Activated T-cell treated with anti-CD3 and anti-CD28 coated beads for 48 hours (primary cell): Measurements from ENCODE around the gene CRYBA4.

Experiments
- DNase-seq: peaks from one replicate; pipeline ENCODE4 v3.0.0-alpha.2; 2020; ENCODE audit warnings: low read depth

The CRYBA4 gene

DNA sequence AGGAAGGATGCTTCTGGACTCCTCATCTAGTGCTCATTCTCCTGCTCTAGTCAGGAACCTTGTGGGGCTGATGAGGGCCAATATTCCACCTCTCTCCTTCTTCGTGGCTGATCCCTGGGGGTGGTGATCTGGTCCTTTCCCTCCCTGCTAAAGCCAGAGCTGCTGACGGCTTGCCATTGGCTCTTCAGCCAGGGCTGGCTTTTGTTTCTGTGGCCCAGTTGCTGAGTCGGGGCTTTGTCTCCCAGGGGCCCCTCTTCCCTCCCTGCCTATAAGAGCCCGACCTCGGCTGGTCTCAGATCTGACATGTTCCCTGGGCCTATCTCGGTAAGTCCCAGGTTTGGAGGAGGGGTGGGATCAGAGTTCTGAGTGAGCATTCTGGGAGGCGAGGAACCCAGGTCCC lies at the start of gene CRYBA4:
TSS of gene CRYBA4 (plus strand) at position 301 of the 400 bp plus-strand sequence. CDS start 634 bp downstream, outside the sequence.
- no peak for DNase-seq

DNA sequence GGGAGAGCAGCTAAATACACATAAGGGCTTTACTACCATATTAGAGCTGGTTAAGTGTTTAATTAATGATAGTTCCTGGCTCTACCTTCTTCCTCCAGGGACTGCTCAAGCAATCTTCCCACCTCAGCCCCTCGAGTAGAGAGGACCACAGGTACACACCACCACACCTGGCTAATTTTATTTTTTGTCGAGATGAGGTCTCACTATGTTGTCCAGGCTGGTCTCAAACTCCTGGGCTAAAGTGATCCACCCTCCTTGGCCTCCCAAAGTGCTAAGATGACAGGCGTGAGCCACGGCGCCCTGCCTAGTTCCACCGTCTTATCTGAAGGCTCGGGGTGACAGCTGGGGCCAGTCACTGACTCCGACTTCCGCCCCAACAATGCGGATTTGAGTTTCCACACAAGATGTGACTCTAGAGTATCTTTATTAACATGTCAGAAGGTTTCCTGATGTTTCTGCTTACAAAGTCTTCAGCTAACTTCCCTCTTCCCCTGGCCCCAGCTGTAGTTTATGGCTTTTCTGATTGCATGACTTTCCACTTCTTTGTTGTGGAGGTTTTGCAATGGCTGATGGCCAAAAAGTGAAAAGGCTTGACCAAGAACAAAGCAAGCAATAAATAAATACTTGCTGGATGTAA lies 48.6 kb upstream of the CRYBA4 start:
- no peak for DNase-seq

DNA sequence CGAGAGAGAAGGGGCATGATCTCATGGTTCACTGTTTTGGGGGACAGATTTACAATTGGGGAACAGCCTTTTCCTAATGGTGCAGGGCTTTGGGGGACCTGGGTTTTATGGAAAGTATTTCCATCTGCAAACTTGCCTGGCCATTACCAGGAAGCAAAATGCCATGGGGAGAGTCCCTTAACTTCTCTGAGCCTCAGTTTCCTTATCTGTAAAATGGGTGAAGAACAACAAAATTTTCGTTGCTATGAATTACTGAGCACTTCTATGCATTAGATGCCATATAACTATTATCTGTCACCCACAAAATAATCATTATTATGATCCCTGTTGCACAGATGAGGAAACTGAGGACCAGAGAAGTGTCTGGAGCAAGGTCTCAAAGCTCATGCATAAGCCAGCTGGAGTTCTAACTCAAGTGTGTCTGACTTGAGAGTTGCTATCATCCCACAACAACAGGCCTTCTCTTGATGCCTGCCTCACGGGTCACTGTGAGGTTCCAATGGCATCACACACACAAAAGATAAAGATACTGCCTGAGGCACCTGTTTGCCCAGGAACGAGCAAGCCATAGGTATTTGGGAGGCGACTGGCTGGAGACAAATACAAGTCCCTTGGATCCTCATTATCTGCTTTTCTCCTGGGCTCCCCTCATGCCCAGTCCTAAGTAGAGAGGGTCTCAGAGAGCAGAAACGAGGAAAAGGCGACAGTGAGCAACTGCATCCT lies 47.6 kb upstream of the CRYBA4 start:
- no peak for DNase-seq

DNA sequence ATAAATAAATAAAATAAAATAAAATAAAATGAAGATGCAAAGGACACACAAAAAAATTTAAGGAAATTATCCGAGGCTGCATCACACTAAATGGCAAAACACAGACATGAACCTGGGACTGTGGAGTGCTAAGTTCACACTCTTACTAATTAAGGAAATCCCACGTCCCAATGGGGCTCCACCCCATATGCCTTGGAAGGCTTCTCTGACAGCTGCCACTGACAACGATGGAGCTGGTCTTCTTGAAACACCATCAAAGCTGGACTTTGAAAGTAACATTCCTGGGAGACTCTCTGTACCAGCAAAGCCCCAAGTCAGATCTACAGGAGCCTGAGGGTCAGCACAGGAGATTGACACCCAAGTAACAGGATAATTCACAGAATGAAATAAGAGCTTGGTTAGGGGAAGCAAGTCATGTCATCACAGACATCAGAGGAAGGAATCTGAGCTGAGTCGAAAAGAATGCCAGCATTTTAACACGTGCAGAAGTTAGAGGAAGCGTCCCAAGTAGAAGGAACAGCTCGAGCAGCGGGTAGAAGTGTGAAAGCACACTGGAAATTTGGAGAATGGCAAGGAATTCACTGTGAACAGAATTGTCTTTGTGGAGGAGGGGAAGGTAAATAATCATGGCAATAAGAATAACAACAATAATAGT lies 45.6 kb upstream of the CRYBA4 start:
- no peak for DNase-seq

DNA sequence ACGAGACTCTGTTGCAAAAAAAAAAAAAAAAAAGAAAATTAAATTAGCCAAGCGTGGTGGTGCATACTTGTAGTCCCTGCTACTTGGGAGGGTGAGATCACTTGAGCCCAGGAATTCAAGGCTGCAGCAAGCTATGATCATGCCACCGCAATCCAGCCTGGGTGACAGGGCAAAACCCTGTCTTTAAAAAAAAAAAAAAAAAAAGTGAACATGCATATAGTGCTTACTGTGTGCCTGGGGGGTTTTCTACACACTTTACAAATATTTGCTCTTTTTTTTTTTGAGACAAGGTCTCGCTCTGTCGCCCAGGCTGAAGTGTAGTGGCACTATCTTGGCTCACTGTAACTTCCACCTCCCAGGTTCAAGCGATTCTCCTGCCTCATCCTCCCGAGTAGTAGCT lies 44.7 kb upstream of the CRYBA4 start:
- no peak for DNase-seq

DNA sequence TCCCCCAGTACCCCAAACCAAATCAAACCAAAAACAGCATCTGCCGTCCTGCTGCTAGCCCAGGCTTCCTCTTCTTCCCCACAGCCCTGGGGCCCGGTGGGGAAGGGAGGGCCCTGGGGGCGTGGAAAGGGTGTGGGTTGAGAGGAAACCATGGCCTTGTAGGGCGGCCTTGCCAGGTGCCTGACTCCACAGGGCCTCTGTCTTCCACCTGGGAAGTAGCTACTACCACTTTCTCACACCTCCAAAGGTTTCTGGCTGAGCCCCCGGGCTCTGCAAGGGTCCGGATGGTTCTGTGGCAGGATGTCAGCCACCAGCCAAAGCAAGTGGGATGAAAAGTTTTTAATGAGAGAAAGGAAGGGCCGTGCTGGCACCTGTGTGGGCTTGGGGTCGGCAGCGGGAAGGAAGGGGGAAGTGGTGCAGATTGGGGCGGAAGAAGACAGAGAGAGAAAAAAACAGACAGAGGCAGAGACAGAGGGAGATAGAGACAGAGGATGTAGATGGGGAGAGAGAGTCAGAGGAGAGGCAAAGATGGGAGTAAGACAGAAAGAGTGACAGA lies 42.4 kb upstream of the CRYBA4 start:
- DNase-seq = peak; percentile 44

DNA sequence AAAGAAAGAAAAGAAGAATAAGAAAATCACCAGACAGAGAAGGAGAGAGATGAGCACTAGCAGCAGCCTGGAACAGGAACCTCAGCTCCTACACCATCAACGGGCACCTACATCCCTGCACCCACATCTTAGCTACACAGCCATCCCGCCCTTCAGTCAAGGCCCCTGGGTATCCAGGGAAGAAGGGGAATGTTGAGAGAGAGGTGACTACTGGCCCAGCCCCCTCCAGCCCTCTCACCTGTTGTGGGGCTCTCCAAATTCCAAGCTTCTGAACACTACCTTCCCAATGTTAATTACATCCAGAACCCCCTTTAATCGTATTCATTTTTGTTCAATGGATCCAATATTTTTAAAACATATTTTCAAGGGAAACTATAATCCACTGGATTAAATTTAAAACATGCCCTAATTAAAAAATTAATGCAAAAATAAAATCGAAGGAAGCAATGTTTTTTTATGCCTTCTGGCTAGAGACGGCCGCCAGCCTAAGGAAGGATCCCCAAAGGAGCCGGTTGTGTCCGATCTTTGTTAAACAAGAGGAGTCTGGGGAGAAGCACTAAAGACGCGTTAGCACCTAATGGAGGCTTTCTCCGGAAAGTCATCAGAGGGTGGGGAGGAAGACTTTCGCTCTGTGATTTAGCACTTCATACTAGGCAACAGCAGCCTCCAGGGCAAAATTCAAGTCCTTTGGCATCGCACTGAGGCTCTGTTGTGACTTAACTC lies 41.4 kb upstream of the CRYBA4 start:
- no peak for DNase-seq

DNA sequence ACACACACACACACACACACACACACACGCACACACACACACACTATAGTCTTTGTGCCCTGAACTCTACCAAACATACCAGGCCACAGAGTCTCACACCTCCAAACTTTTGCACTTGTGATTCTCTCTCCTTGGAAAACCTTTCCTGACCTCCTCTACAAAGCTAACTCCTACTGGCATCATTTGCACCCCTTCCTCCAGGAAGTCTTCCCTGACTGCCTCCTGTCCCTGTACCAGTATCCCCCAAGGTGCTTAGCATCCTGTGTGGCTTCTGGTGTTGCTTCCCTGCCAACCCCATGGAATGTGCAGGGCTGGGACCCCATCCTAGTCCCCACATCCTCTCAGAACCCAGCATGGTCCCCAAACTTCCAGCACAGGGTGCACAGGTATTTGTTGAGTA lies 40.7 kb upstream of the CRYBA4 start:
- no peak for DNase-seq

DNA sequence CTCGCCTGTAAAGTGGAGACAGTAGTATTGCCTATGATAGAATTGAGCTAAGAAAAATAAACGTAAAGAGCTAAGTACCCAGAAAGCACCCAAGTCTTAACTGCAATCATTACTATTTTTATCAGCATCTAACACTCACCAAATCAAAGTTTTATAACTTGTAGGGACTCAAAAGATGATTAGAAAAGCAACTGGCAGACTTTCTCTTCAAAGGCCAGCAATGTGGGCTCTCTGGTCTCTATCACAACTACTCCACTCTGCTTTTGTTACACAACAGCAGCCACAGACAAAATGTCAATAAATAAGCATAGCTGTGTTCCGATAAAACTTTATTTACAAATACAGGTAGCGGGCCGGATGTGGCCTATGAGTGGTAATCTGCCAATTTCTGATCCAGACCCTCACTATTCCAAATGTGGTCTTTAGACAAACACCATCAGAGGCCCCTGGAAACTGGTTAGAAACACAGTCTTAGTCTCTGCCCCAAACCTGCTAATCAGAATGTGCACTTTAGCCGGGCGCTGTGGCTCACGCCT lies 40.1 kb upstream of the CRYBA4 start:
- no peak for DNase-seq

DNA sequence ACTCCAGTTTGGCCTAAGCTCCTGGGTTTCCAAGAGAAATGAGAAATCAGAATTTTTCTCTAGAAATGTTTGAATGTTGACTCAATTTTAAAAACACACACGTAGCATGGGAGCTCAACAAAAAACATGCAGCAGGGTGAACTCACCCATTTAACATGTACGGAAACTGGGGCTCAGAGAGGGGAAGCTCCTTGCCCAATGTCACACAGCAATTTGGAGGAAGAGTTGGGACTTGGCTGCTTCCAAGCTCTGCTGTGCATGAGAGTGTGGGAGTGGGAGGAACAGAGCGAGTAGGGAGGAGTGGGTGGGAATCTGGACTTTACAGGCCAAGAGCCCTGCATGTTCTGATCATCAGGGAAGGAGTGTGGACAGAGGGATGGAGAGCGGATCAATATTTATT lies 37.8 kb upstream of the CRYBA4 start:
- no peak for DNase-seq

DNA sequence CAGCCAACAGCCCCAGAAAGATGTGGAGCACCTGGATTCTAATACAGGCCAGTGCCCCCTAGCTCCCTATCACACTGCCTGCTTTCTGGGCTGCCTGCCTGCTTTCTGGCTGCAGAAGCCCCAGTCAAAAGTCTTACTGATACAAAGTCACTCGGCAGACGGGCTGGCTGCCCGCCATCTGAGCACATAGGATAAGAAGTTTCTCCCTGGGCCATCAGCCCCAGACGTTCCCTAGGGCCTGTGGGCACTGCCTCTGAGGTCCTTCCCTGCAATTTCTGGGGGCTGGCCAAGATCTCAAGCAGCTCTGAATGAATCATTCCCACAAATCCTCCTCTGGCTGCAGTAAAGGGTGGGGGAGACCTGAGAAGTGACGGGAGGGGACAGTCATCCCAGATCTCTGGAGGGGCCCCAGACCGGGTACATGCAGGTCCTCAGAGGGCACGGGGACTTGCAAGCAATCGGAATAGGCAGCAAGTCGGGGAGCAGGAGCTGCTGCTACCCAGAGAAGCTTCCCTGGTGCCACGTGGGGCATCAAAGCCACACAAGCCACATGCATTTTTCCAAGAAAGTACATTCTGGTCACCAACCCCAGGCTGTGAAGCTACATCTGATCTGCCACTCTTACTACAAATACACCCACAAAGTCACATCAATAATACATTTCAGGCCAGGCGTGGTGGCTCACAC lies 36.5 kb upstream of the CRYBA4 start:
- DNase-seq = no peak

DNA sequence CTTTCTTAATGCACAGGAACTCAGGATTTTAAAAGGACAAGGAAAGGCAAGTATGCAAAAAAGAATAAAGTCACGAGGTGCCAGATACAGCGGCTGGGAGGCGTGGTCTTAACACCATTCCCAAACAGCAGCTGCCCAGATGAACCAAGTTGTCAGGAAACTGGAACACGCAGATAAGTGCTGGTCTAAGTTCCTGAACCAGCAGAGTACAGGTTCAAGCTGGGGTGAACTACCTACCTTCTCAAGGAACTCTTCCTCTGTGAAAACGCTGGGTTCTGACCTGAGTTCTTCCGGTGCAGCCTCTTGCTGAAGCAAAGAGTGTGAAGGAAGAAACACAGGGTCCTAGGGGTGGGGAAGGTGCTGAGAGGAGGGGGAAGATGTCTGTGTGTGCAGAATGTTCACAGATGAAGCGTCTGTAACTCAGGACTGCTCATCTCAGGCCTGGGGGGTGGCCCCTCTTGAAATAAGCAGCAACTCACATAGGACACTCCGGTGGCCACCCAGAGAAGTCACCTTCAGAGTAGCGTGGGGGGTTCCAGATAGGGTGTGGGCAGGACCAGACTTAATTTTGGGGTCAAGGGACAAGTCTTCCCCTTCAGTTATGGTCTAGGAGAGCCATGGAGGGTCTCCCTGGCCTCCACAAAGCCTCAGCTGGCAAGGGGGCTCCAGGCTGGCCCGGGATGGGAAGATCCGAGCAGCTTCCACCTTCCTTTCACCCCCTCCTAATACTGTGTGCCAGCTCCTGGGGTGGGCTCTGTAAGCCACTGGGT lies 35.0 kb upstream of the CRYBA4 start:
- DNase-seq = no peak

DNA sequence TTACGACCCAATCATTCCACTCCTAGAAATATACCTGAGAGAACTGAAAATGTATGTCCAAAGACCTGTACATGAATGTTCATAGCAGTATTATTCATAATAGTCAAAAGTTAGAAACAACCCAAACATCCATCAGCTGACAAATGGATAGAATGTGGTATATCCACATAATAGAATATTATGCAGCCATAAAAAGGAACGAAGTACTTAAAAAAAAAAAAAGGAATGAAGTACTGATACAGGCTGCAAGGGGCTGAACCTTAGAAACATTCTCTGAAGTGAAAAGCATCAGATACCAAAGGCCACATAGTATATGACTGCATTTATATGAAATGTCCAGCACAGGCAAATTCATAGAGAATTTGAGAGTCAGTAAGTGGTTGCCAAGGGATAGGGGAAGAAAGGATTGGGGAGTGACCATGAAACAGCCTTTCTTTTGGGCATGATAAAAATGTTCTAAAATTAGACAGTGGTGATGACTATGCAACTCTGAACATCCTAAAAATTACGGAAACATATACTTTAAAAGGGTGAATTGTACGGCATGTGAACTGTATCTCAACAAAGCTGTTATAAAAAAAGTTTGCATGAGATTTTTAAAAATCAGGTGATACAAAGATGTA lies 33.7 kb upstream of the CRYBA4 start:
- no peak for DNase-seq

DNA sequence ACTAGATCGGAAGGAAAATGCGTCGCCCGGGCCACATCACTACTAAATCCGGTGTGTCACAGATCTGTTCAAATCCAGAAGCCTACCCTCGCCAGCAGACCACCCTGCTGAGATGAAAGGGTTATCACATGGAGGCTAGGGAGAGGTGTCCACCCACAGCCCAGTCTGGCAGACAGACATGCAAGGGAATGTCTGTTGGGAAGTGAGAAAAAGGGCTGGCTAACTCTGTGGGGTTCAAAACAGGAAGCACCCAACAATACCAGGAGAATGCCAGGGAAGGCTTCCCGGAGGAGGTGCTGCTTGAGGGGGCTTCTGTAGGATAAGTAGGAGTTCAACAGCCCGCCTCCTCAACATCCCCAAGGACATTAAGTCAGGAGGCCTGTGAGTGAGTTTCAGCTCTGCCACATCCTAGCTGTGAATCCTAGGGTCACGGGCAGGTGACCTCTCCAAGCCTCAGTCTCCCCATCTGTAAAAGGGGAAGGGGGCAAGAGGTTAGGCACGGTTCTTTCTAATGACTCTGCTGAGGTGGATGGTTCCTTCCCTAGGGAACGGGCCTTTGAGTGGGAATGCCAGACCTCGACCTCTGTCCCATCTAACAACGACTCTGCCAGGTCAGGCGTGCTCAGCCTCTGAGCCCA lies 32.9 kb upstream of the CRYBA4 start:
- DNase-seq = no peak

DNA sequence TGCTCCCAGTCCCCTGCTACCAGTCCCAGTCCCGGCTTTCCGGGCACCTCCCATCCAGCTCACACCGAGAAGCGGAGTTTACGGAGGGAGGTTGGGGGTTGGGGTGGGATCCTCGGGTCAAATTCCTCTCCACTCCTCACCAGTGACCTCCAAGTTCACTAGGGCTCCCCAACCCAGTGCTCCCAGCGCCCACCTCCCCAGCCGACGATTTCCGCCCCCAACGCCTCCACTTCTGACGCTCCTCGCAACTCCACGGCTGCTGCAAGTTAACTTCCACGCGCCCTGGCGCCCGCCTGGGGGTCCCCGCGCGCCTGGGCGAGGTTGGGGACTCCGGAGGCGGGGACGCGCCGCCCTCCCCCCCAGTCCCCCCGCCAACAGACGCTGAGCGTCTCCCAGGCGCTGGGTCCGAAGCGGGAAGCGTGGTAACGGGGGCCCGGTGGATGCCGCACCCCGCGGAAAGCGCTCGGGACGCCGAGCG lies 32.4 kb upstream of the CRYBA4 start:
- DNase-seq = peak; percentile 26

DNA sequence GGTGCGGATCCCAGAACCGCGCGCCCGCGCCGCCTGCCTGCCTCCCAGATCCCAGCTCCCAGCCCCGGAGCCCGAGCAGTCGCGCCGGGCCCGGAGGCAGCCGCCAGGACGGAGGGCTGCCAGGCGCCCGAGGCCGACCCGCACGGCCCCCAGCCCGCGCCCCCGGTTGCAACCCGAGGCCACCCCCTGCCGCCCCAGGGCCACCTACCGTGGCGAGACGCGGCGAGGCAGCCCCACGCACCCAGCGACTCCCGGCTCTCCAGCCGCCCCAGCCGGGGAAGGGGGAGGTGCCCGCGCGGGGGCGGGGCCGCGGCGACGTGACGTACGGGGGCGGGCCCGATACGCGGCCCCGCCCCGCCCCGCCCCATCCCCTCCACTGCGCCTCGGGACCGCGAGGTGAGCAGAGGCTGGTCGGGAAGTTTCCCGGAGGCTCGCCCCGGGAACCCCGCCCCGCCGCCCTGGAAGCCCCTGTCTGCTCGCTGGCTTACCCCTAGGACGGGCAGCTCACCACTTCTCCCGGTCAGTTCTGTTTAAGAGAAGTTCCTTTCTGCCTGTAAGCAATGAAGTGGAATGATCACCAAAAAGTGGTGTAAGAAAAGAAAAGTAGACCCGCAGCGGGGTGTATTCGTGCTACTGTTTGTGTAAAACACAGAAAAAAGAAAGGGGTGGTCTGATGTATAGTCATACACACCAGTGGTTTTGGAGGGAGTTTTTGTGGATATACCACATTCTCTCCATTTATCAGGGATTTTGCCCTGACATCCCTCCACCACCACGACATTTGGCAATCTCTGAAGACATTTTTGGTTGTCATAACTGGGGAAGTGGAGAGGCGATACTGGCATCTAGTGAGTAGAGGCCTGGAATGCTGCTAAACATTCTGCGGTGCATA lies 31.7 kb upstream of the CRYBA4 start, which contains the start of gene TPST2:
TSS of gene TPST2 (minus strand) at position 288 of the 892 bp plus-strand sequence. CDS start 48,502 bp downstream, outside the sequence.
- peak; percentile 81 for DNase-seq

DNA sequence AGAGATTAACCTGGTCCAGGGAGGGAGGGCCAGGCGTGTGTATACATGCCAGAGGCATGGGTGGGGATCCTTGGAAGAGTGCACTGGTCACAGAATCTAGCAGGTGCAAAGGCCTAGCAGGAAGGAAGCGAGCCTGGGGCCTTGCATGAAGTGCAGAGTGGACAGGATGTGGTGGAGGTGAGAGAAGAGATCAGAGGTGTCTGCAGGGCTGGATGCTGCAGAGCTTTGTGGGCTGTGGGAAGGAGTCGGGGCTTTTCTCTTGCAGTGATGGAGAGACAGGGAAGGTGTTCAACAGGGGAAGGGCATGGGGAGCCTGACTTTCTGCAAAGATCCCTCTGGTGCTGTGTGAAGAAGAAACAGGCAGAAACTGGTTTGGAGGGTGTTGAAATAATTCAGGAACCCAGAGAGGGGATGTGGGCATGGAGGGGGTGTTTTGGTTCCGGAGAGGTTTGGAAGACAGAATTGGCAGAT lies 29.3 kb upstream of the CRYBA4 start:
- peak; percentile 17 for DNase-seq

DNA sequence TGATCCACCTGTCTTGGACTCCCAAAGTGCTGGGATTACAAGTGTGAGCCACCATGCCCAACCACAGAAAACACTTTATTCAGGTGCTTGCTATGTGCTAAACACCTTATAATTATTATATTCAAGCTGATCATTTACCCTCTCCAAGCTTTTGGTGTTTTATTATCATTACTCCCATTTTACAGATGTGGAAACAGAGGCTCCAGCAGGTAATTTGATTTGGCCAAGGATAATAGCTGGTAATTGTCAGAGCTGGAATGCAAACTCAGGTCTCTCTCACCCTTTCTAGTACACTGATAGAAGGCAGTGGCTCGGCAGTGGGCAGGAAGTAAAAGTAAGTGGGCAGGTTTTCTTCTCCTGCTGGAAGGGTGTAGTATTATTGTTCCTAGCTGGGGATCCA lies 28.0 kb upstream of the CRYBA4 start:
- DNase-seq = no peak
